H1 (cell line): ENCODE measurements around the gene ZNF346. TPM values are rescaled to one million over a fixed set of nuclear protein-coding genes. Genes with fewer than 3 reads are reported as not detected.

Source experiments
- ATF2 ChIP-seq: IDR thresholded peaks from 2 replicates; pipeline ENCODE4 v1.6.1; 2012; ENCODE audit warnings: low read length, inconsistent platforms
- CREB1 ChIP-seq: IDR thresholded peaks from 2 replicates; pipeline ENCODE4 v1.6.1; 2012; ENCODE audit warnings: inconsistent platforms
- JUN ChIP-seq: IDR thresholded peaks from 2 replicates; pipeline ENCODE4 v1.6.1; 2011; ENCODE audit warnings: low read depth, mild to moderate bottlenecking, improper control_type of control experiment, low read length
- RFX5 ChIP-seq: IDR thresholded peaks from 2 replicates; pipeline ENCODE4 v1.6.1; 2011; ENCODE audit warnings: low read depth, low read length, improper control_type of control experiment, borderline replicate concordance
- TCF12 ChIP-seq: IDR thresholded peaks from 2 replicates; pipeline ENCODE4 v1.6.1; 2011; ENCODE audit warnings: low read depth, mild to moderate bottlenecking, low read length
- USF2 ChIP-seq: IDR thresholded peaks from 2 replicates; pipeline ENCODE4 v1.6.1; 2011; ENCODE audit warnings: low read length, improper control_type of control experiment
- polyA plus RNA-seq, 7 experiments: library from polyadenylated mRNA; depleted of rRNA in 3 of 7; stranded (reverse) in 5 of 7; unstranded in 2 of 7; fragments of >200 nt in 5 of 7; fragments of 200-250 nt in 2 of 7; gene quantifications; 1 replicate in 5 of 7; 2 replicates in 1 of 7; 4 replicates in 1 of 7; pipeline versions ENCODE4 v1.2.1 to v1.2.3, GENCODE V29; 2011 to 2013; ENCODE audit warnings: missing spikeins in 2 of 7, mixed read lengths in 2 of 7
- total RNA-seq: library from RNA; stranded (reverse); fragmentation: NEBNext Ultra II Directional; extraction: Animal tissue kit (Norgen Biotek cat#: 25700); gene quantifications from 2 replicates; pipeline ENCODE4 v1.2.1, GENCODE V29; 2021

The ZNF346 gene
- total and polyA plus RNA-seq, 2 of the 8 experiments (the other 6 are each of a cell fraction or from before 2014, with no cell fraction given), result 19.9 to 20.8 TPM

GRCh38 chr5:177040814-177041420 lies 18.4 kb downstream of the ZNF346 start (continued):
- TF ChIP-seq RFX5 (no peak), JUN (no peak), CREB1 (no peak), TCF12 (no peak), USF2 (no peak), ATF2 (no peak)
